ENCODE measurements around the gene TECTB.

TECTB gene

DNA sequence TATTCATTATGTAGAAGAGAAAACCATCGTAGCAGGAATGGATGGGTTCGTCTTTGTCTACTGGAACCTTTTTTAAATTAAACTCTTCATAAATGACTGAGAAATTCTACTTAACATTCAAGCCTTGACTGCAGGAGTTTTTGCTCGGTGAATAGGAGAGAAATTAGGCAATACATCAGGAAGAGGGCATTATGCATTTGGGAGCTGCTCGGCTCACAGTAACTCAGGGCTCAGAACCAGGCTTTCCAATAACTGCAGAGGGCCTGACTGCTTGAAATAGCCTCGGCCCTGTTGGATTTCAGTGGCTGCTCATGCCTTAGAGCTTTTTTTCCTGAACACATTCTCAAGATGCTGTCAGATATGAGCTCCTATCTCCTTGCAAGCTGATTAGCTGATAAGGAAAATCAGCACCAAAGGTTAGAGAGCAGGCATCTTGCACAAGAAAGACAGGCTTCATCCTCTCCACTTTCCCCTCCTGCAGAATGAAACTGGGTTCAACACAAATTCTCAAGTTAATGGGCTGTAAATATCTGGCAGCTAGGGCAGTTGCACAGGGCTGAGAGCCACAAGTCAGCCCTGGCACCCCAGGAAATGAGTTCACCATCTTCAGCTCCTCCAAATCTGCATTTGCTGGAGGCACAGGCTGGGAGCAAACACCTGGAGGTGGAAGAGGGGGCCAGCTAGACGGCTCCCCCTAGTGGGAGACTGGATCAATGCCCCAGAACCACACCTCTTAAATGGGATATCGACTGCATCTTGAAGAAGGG is 24.3 kb downstream of the TECTB start:
- no peak for DNase-seq (ENCODE audit: low read depth in 2 of 2, low spot score in 1 of 2)

DNA sequence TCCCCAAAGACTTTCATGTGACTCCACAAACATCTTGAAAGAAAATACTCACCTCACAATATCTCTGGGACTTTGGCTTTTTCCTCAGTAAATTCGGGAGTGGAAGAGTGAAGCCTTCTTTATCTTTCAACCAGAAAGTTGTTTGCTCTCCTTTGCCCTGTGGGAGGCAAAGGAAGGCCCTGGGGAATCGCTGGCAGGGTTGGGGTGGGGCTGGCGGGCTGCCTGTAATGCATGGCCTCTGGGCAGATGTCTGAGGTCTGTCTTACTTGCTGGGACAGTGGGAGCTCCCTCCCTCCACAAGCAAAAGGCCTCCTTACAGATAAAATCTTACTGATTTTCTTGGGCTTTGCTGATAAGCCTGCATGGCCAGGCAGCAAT is 24.9 kb downstream of the TECTB start:
- DNase-seq (ENCODE audit: low read depth in 2 of 2, low spot score in 1 of 2): no peak

DNA sequence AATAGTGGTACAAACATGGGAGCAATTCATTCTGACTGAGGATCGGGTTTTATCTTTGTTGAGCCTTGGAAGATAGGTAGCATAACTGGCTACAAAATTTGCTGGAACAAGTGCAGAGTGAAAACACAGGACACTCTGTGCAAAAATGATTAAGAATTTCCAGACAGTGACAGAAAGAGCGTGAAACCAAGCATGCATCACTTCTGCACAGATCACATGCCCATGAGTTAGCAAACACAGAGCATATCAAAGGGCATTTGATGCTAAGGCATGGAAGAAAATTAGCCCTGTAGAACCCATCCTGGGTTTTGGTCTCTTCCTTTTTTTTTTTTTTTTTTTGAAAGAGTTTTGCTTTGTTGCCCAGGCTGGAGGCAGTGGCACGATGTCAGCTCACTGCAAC is 28.3 kb downstream of the TECTB start:
- DNase-seq (ENCODE audit: low read depth in 2 of 2, low spot score in 1 of 2): no peak

DNA sequence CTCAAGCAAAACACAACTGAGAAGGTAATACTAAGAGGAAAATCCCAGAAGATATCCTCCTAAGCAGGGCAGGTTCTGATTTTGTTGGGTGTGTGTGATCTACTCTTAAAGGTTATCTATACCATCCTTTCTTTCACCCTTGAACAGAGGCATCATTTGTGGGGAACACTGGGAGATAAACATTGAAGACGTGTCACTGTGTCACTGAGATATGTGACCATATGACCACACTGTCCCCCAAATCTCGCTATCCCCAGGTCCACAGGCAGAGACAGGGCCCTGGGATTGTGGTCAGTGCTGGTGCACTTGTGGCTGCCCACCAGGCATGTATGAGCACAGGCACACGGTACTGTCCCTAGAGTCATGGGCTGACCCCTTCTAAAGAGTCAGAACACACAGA is 30.0 kb downstream of the TECTB start:
- DNase-seq (ENCODE audit: low read depth in 2 of 2, low spot score in 1 of 2): no peak

DNA sequence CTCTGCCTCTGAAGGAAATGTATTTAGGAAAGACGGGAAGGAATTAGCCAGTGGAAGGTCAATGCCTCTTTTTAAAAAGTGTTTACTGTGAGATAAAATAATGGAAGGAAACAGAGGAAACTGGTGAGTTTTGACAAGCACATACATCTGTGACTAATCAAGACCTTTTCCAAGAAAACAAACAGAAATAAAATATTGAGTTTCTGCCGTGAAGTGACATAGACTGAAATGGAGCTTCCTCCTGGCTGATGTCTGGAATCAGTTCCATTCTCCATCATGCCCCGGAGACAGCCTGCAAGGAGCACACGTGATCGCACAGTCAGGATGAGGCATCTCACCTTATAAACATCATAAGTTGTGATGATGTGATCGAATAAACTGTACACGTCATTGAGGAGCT is 30.7 kb downstream of the TECTB start:
- DNase-seq (ENCODE audit: low read depth in 2 of 2, low spot score in 1 of 2): no peak

DNA sequence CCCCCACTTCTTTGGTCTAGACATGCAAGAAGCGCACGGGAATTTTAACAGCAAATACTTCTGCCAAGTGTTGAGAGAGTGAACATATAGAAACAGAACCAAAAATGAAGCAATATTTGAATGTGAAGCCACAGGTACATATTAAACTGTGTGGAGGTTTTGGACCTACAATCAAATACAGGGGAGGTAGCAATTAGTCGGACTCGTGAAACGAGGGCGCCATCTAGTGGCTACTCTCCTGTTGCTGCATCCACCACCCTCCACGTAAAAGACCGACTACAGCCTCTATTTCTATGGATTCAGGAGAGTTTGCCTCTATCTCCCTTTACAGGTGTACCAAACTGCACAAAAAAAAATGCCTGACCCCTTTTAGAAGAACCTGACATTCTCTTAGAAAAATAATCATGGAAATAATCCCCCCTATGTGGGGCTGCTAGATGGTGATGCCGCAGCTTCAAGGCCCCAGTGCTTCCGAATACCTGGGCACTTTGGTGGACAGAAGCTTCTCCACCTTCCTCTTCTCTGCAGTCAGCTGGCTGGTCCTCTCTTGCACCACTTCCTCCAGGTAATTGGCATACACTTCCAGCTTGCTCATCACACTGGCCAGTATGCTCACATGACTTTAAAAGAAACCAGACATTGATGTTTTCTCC is 31.7 kb downstream of the TECTB start:
- DNase-seq (ENCODE audit: low read depth in 2 of 2, low spot score in 1 of 2): peak; percentile 45 to 54

DNA sequence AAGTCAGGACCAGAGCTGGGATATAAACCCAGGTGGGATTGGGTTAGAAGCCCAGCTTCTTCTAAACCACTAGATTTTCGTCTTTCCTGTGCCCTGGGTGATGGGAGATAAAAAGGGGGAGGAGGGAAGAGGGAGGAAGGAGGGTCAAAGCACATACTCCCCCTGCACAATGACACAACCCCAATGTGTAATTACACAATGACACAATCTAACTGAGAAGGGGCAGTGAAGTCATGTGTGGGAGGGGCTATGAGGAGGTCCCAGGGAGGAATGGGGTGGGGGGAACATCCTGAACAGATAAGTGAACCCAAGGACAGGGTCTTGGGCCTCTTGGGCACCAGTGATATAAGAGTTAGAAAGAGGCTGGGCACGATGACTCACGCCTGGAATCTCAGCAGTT is 44.5 kb downstream of the TECTB start:
- no peak for DNase-seq (ENCODE audit: low read depth in 2 of 2, low spot score in 1 of 2)

DNA sequence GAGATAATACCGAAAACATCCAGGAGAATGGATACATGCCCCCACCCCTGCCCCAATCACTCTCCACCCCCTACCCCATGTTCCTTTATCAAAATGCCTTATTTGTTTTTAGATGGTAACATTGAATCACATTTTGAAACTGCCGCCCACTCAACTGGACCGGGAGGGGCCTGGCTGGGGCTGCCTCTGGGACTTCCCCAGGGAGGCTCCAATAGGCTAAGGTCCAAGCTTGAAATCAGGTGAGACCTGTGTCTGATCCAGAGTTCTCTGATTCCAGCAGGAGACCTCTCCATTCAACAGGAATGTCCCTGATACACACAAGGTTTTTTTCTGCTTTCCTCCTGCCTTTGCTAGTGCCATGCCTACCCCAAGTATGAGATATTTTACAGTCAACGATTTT is 47.0 kb downstream of the TECTB start:
- DNase-seq (ENCODE audit: low read depth in 2 of 2, low spot score in 1 of 2): no peak

DNA sequence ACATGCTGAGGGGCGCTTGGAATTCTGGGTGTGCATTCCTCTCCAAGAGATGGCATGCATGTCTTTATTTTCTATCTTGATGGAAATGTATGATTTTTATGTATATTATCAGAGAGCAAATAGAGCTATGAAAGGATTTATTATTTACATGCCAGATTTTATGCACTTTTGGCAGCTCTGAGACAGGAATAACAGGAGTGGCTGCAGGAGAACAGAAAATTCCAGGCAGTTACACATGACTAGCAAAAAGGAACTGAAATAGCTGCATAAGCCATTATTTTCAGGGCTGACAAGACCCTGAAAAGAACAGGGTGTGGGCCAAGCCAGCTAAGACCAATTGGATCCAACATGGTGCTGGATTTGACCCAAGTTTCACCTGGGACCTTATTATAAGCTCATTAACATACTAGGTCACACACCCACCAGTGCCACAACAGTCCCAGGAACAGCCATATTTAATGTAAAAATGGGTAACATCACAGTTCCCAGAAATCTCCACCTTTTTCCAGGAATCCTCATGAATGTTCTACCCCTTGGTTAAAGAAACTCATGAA is 47.5 kb downstream of the TECTB start:
- no peak for DNase-seq (ENCODE audit: low read depth in 2 of 2, low spot score in 1 of 2)

DNA sequence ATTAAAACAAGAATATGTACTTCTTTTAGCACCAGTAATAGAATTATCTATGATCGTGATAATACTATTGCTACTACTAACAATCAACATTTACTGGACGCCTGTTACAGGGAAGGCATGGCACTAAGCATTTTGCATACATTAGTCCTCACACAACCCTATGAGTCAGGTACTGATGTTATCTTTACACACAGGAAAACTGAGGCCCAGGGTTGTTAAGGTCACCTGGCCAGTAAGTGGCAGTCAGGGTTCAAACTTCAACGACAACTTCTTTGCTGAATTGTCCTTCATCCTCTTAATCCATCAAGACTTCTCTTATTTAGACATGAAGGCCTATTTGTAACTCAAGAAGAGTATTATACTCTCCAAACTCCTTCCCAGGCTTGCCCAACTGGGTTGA is 48.8 kb downstream of the TECTB start:
- no peak for DNase-seq (ENCODE audit: low read depth in 2 of 2, low spot score in 1 of 2)

DNA sequence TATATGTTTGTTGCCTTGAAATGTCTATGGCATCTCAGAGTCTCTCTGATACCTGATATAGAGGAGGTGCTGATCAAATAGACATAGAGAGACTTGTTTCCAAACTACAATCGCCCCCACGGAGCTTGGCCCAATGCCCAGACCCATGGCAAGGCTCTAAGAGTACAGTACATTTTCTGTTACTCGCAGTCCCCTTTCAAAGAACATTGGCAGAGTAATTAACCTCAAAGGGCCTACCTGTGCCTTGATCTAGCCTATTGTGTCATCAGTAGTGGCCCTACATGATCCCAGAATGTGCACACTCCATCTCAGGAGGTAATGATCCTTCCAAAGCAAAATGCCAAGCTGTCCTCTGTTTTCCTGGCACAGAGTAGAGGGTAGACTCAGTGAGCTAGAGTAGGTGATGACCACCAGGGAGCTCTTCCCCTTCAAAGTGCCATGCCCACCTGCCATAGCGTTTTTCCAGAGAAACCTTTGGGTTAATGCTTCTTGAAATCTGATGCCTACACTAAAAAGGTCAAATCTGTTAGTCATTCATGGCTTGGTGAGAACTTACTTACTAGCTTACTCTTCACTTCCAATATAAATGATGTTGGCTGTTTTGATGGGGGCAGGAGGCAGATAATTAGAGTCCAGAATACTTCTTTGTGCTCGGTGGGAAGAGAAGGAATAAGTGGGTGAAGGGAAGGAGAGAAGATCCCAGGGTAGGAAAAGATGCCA is 49.5 kb downstream of the TECTB start:
- no peak for DNase-seq (ENCODE audit: low read depth in 2 of 2, low spot score in 1 of 2)

DNA sequence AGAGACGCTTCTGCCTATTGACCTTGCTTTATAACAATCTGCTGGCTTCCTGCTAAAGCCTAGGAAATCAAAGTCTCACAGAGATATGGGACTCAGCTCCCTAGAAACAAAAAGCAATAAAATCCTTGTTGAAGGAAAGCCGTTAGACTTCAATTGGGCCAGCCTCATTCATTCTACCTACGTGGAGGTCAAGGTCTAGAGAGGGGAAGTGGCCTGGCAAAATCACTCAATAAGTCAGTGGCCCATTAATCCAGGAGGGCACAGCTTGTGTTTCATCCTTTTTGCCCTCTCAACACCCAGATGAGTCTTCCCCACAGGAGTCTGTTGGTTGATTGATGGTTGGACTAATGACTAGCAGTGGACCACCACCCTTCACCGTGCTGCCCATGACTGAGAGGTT is 50.3 kb downstream of the TECTB start:
- no peak for DNase-seq (ENCODE audit: low read depth in 2 of 2, low spot score in 1 of 2)

DNA sequence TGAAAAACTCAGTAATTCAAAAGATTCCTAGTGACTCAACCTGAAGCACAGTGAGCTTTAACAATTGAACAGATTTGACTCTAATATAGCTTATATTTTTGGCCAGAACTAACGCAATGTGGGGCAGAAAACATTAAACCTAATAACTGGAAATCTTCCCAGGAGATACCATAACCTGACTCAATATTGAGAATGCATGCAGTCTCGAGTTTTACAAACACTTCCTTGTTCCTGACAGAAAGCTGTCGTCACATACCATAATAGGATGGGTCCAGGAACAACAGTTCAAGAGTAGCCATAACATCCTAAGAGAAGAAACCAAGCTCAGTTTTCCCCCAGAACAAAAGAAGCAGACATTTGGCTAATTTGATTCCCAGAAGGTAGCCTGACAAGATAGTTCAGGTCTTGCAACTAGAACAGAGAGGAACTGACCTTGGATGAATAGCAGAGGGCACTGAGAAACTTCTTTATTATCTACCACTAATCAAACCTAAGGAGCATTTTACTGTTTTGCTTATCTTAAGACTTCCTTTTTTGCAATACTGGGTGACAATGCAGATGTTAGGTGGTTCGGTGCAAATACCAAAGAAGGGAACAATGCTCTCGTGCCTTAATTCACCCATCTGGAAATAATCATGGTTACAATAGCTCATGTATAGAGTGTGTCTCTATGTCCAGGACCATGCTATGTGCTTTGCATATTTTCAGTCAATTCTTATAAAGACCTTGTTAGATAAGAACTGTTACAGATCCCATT is 52.1 kb downstream of the TECTB start:
- no peak for DNase-seq (ENCODE audit: low read depth in 2 of 2, low spot score in 1 of 2)

DNA sequence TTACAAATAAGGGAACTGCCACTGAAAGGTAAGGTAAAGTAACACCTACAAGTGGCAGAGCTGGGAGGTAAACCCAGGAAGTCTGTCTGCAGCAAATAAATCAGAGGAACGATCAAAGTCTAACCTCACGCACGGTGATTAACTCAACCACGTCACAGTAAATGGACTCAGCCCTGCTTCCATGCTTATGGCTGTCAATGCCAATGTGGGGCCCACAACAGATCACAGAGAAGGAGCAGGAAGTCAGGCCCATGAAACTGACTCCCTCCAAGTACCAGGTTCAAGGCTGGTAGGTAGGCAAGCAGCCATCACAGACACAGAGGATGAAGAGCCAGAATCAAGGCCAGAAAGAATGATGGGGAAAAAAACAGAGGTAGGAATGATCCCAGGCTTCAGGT is 52.7 kb downstream of the TECTB start:
- DNase-seq (ENCODE audit: low read depth in 2 of 2, low spot score in 1 of 2): no peak

DNA sequence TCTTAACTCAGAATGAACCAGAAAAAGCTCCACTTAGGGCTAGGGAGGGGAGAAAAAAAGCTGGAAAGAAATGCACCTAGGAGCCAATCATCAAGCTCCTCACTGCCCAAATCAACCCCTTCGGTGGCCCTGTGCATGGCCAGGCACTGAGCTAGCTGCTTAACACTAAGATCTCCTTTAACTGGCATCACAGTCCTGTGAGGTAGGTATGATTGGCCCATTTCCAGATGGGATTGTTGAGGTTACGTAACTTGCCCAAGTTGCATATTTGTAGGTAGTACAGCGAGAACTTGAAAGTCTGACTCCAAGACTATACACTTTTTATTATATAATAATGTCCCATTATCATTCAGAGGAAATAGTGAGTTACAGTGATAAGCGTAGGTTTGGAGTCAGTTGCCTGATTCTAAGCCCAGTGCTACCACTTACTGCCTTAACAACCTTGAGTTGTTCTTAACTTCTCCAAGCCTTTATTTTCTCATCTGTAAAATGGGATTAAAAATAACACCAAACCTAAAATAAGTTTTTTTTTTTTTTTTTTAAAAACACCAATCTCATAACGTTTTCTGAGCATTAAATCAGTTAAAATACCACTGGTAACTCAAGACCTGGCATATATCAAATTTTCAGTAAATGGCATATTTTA is 53.5 kb downstream of the TECTB start:
- no peak for DNase-seq (ENCODE audit: low read depth in 2 of 2, low spot score in 1 of 2)

DNA sequence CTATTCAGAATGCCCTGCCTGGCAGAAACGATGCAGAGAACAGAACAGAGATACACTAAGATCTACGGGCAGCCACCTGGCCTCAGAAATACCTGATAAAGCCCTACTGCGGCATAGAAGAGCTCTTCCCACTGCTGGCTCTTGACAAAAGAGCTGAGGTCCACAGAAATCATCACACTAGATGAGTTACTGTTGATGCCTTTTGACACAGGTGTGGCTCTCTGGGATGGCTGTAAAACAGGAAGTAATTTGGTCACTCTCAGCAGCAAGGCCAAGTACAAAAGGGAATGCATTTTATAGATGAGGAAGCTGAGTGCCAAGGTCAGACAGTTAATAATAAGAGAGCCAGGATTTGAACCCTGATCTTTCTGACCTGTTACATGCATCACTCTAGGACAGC is 55.8 kb downstream of the TECTB start:
- no peak for DNase-seq (ENCODE audit: low read depth in 2 of 2, low spot score in 1 of 2)

DNA sequence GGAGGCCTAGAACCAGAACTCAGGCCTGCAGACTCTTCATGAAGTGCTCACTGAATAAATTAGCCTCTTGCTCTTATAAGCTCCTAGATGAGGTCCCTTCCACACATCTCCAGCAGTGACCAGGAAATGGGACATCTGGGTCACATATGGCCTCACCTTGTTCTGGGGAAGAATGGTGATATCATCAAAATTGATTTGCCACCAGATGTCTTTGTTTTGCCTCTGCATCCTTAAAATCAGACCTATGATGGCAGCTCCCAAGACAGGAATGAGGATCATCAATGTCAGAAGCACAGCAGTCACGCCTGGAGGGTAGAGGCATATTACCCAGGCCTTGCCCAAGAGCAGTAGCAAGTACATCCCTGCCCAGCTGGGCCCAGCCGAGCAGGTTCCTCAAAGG is 57.4 kb downstream of the TECTB start:
- no peak for DNase-seq (ENCODE audit: low read depth in 2 of 2, low spot score in 1 of 2)

DNA sequence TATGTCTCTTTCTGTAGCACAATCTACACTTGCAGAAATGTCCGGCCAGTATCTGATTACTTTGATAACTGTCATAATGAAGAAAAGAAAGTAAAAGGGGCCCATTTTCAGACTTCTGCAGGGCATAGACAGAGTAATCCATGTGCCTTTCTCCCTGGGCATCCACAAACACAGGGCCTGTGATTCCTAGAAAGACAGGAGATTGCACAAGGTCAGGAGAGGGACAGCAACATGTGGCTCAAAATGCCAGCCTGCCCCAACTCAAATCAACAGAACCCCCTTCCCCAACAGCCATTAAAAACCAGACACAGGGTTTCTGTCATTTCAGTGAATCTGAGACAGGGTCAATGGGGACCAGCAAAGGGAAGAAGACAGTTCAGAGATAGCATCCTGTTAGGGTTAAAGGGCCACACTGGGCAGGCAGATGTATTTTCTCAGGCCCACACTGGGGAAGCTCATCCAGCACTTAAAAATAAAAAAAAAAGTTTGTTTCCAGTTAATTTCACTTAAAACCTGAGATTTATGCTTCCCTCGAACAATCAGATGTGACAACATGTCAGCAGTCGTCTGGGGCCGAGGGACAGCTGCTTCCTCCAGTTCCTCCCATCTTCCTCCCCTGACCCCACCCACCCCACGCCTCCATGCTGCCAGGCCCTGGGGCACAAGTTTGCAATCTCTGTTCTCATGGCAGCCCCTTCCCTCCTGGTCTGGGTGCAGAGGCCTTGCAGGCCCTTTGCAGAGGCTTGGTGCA is 60.0 kb downstream of the TECTB start:
- no peak for DNase-seq (ENCODE audit: low read depth in 2 of 2, low spot score in 1 of 2)

DNA sequence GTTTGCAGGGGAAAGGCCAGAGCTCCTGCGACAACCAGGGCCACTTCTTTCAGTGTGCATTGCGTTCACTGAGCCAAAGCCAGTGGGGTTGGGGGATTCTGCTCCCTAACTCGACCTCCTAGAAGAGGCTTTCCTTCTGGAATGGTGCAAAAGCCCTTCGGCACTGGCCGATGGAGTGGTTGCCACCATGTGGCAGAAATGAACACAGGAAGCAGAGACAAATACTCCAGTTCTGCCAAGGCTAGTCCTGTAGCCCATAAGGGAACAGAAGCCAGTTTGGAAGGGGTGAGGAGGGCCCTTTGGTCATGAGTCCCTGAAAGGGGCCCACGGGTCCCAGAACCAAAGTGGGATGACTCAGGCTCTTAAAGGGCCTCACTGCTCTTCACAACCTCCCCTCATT is 61.1 kb downstream of the TECTB start:
- DNase-seq (ENCODE audit: low read depth in 2 of 2, low spot score in 1 of 2): no peak

DNA sequence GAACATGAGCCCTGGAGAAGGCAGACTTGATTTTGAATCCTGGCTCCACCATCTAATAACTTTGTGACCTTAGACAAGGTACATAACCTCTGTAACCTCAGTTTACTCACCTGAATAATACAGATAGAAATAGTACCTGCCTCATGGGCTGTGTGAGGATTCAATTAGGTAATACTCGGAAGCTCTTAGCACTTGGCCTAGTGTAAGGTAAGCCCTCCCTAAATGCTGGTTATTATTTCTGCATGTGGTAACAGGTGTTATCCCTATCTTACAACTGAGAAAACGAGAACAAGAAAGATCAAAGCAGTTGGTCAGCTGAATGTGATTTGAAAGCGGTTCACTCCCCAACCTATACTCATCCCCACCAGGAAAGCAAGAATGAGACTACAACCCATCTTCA is 62.0 kb downstream of the TECTB start:
- DNase-seq (ENCODE audit: low read depth in 2 of 2, low spot score in 1 of 2): no peak
